HG03558 (cell line): ENCODE results near the gene COL24A1.
"Not testable (repeated sequence)": the region's sequence is repeated elsewhere in the genome, so short reads cannot be mapped to it uniquely, and the experiment has no call there.

Experiments used
- ATAC-seq: cut with Tn5 transposase; IDR thresholded peaks from one replicate; pipeline ENCODE4 v1.9.1; 2021; ENCODE audit warnings: moderate number of reproducible peaks; ENCODE audit not compliant: unreplicated experiment; ENCODE audit errors: extremely low read depth

The COL24A1 gene

GRCh38 chr1:86085741-86086409, 70.7 kb downstream of the COL24A1 start:
- no peak for ATAC-seq

- ATAC-seq, result no peak
Measured at GRCh38 chr1:86084998-86085397, 71.6 kb downstream of the COL24A1 start.

DNA sequence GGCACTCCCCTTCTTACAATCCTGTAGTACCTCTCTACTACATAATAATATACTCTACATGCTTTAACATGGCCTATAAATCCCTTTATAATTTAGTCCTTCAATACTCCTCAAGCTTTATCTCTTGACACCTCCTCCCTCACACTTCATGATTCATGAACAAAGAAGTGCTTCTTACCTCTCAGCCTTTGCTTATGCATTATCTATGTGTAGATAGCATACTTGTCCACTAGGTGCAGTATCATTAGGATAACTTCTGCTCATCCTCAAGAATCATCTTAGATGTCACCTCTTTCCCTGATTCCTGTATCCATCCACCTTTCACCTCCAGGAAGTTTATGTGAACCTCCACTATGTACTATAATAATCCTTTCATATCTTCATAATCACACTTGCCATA, 74.4 kb downstream of the COL24A1 start:
- no peak for ATAC-seq

DNA sequence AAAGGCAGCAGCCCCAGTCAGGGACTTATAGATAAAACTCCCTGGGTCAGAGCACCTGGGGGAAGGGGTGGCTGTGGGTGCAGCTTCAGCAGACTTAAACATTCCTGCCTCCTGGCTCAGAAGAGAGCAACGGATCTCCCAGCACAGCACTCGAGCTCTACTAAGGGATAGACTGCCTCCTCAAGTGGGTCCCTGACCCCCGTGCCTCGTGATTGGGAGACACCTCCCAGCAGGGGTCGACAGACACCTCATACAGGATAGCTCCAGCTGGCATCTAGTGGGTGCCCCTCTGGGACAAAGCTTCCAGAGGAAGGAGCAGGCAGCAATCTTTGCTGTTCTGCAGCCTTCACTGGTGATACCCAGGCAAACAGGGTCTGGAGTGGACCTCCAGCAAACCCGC, 84.1 kb downstream of the COL24A1 start:
- not testable (repeated sequence) for ATAC-seq

GRCh38 chr1:86071870-86072269, 84.7 kb downstream of the COL24A1 start:
- ATAC-seq, result not testable (repeated sequence)

DNA sequence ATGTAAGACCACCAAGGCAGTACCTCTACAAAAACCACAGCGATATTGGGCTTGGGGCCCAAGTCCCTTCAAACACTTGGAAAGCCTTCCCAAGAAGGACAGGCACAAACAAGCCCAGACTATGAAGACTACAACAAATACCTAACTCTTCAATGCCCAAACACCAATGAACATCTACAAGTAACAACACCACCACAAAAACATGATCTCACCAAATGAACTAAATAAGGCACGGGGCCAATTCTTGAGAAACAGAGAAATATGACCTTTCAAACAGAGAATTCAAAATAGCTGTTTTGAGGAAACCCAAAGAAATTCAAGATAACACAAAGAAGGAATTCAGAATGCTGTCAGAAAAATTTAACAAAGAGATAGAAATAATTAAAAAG, 86.8 kb downstream of the COL24A1 start:
- ATAC-seq, result no peak

GRCh38 chr1:86068841-86069756, 87.5 kb downstream of the COL24A1 start:
- ATAC-seq, result no peak

GRCh38 chr1:86068271-86068721, 88.3 kb downstream of the COL24A1 start:
- no peak for ATAC-seq

GRCh38 chr1:86067626-86068025, 88.9 kb downstream of the COL24A1 start:
- no peak for ATAC-seq

GRCh38 chr1:86064899-86065298, 91.7 kb downstream of the COL24A1 start:
- ATAC-seq, result no peak

GRCh38 chr1:86063721-86064120, 92.9 kb downstream of the COL24A1 start:
- no peak for ATAC-seq

DNA sequence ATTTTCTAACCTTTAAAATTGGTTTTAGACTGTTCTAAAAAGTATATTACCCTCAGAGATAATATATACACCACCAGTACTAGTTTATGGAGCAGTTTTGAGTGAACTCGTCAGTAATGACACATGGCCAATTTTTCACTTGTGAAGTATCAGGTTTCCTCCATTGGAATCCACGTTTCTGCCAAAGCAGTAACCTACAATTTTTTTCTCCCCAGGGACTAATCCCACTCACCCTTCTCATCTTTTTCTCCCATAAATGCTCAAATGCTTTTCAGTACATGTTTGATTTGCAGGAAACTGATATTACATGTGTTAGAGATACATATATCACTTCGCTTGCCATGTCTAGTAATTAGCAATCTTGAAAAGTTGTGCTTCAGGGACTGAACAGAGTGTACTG, 94.1 kb downstream of the COL24A1 start:
- ATAC-seq, result no peak

DNA sequence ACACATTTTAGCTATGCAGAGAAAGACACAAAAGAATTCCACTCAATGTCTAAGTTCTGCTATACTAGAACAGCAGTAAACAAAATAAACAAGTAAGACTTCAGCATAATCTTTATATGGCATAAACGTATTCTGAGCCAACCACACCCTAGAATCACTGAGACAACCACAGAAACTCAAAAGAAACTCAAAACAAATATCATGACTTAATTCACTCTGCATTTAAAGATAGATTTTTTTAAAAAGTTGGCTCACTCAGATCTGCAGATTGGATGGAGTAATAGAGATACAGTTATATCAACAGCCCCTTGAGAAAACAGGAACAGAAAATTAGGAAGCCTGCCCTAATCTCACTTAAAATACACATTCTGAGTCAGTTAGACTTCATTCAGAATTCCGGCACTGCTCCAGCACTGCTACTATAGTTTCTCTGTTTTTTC, 95.0 kb downstream of the COL24A1 start:
- ATAC-seq, result no peak

GRCh38 chr1:86054396-86054795, 102.2 kb downstream of the COL24A1 start:
- no peak for ATAC-seq

GRCh38 chr1:86052948-86053698, 103.4 kb downstream of the COL24A1 start:
- ATAC-seq, result no peak

- no peak for ATAC-seq
Measured at GRCh38 chr1:86035101-86035500, 121.5 kb downstream of the COL24A1 start.

GRCh38 chr1:86030180-86030579, 126.4 kb downstream of the COL24A1 start:
- no peak for ATAC-seq

DNA sequence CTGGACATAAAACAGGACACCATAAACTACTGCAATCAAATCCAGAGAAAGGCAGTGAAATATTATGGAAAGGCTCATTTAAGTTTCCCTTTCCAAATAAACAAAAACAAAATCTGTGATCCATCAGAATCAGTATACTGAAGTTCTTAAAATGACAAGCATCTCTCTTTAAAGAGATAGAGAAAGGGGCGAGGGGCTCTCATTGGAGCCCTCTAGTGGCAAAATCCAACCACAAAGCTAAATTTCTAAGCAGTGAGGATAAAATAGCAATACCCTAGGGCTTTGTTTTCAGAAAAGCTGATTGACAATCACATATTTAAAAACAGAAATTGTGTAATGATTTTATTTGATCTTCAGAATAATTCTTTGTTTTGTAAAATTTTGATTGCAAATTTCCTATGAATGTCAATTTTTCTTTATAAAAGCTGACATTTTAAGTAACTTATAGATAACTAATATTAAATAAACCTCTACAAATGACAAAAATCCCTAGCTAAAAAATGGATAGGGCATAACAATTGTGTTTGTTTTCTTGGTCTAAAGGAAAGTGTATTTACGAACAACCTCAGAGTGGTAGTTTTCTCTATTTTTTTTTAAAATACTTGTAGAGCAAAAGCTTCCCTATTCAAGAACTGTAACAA, 138.2 kb downstream of the COL24A1 start:
- ATAC-seq, result no peak

DNA sequence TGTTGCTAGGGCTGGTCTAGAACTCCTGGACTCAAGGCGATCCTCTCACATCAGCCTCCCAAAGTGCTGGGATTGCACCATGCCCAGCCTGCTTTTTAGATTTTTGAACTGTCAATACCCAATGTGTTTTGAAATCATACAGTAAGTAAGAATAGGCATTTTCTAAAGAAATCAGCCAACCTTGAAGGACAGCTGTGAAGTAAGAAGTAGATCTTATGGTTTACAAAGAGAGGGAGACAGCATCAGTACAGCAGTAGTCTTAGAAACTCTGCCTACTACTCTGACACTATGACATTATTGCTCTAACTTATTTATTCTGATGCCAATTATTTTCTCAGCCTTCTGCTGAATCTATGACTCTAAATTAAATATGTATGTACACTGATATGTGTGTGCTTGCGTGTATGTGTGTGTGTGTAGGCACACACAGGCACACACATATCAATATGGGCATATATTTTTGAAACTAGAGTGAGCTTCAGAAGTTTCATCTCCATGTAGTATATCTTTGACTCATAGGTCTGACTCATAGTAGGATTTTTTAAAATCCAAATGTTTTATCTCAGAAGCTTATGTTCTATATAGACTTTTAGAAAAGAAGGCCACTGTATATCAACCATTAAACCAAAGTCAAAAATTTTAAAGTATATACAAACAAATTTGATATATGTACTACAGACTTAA, 140.4 kb downstream of the COL24A1 start:
- no peak for ATAC-seq

GRCh38 chr1:86015375-86015774, 141.2 kb downstream of the COL24A1 start:
- no peak for ATAC-seq
